Glutamatergic neuron (in vitro differentiated cells): ENCODE data around the gene EXPH5. TPM values are rescaled to one million over a fixed set of nuclear protein-coding genes. Genes with fewer than 3 reads are reported as not detected.
"Not testable (repeated sequence)": the region's sequence is repeated elsewhere in the genome, so short reads cannot be mapped to it uniquely, and the experiment has no call there.

Experiments
- DNase-seq: peaks from one replicate; pipeline ENCODE4 v3.0.0; 2022
- H3K27ac Mint-ChIP-seq: one replicate; pipeline ENCODE4 v1.8.0; 2020; ENCODE audit warnings: mild to moderate bottlenecking, mixed read lengths, inconsistent platforms; ENCODE audit not compliant: unreplicated experiment
- H3K27me3 Mint-ChIP-seq: one replicate; pipeline ENCODE4 v1.8.0; 2020; ENCODE audit warnings: mild to moderate bottlenecking, moderate library complexity, mixed read lengths, inconsistent platforms; ENCODE audit not compliant: unreplicated experiment
- H3K36me3 Mint-ChIP-seq: one replicate; pipeline ENCODE4 v1.8.0; 2020; ENCODE audit warnings: mild to moderate bottlenecking, mixed read lengths, inconsistent platforms; ENCODE audit not compliant: unreplicated experiment
- H3K4me1 Mint-ChIP-seq: one replicate; pipeline ENCODE4 v1.8.0; 2020; ENCODE audit warnings: mild to moderate bottlenecking, low read depth, mixed read lengths, inconsistent platforms; ENCODE audit not compliant: unreplicated experiment
- H3K4me3 Mint-ChIP-seq: one replicate; pipeline ENCODE4 v1.8.0; 2020; ENCODE audit warnings: mild to moderate bottlenecking, mixed read lengths, inconsistent platforms; ENCODE audit not compliant: unreplicated experiment
- H3K9me3 Mint-ChIP-seq: one replicate; pipeline ENCODE4 v1.8.0; 2020; ENCODE audit warnings: mild to moderate bottlenecking, moderate library complexity, mixed read lengths, inconsistent platforms; ENCODE audit not compliant: unreplicated experiment
- total RNA-seq: library from RNA; stranded (reverse); fragmentation: NEBNext Ultra II Directional; extraction: Animal tissue kit (Norgen Biotek cat#: 25700); gene quantifications from one replicate; pipeline ENCODE4 v1.2.1, GENCODE V29; 2021; ENCODE audit not compliant: unreplicated experiment
- TF ChIP-seq, protein P1 (sequence below): fragments of 200-600 bp; sonication (generic); IDR thresholded peaks from one replicate; pipeline ENCODE4 v1.5.0; 2021; ENCODE audit not compliant: partially characterized antibody, unreplicated experiment

EXPH5 gene
- total RNA-seq, 1 donor from 2014 or later = 0.44 TPM

DNA sequence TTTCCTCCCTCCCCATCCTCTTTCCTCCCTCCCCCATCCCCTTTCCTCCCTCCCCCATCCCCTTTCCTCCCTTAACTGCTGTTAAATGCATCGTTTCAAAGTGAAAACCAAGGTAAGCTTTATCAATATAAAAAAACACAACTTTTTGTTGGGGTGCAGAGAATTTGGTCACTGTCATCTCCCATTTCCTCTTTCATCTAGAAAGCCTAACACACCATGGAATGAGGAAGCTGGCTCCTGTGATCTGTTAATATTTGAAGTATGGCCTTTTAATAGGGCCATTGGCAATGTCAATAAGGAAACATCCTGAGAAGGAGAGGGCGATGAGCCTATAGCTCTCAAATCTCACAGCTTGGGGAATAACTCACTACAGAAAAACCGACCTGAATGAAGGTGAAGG, 7.0 kb downstream of the EXPH5 start:
- H3K9me3 Mint-ChIP-seq = no peaks in the 10 kb centered on the region
- H3K27me3 Mint-ChIP-seq = peaks cover 1% of the 10 kb centered on the region
- H3K36me3 Mint-ChIP-seq = no peaks in the 10 kb centered on the region
- TF ChIP-seq, protein P1, sequence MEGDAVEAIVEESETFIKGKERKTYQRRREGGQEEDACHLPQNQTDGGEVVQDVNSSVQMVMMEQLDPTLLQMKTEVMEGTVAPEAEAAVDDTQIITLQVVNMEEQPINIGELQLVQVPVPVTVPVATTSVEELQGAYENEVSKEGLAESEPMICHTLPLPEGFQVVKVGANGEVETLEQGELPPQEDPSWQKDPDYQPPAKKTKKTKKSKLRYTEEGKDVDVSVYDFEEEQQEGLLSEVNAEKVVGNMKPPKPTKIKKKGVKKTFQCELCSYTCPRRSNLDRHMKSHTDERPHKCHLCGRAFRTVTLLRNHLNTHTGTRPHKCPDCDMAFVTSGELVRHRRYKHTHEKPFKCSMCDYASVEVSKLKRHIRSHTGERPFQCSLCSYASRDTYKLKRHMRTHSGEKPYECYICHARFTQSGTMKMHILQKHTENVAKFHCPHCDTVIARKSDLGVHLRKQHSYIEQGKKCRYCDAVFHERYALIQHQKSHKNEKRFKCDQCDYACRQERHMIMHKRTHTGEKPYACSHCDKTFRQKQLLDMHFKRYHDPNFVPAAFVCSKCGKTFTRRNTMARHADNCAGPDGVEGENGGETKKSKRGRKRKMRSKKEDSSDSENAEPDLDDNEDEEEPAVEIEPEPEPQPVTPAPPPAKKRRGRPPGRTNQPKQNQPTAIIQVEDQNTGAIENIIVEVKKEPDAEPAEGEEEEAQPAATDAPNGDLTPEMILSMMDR = no peak
- DNase-seq = no peak
- H3K4me1 Mint-ChIP-seq = no peaks in the 10 kb centered on the region
- no peak overlapping the region for H3K27ac Mint-ChIP-seq
- H3K4me3 Mint-ChIP-seq = no peak overlapping the region

DNA sequence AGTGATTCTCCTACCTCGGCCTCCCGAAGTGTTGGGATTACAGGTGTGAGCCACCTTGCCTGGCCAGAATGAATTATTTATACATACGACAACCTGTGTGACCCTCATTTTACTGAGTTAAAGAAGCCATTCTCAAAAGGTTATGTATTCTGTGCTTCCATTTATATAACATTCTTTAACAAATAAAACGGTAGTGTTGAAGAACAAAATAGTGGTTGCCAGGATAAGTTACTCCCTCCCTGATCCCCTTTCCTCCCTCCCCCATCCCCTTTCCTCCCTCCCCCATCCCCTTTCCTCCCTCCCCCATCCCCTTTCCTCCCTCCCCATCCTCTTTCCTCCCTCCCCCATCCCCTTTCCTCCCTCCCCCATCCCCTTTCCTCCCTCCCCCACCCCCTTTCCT, 7.4 kb downstream of the EXPH5 start:
- H3K4me1 Mint-ChIP-seq, H3K27ac Mint-ChIP-seq, H3K9me3 Mint-ChIP-seq, H3K36me3 Mint-ChIP-seq, H3K4me3 Mint-ChIP-seq, H3K27me3 Mint-ChIP-seq, DNase-seq: not testable (repeated sequence)

DNA sequence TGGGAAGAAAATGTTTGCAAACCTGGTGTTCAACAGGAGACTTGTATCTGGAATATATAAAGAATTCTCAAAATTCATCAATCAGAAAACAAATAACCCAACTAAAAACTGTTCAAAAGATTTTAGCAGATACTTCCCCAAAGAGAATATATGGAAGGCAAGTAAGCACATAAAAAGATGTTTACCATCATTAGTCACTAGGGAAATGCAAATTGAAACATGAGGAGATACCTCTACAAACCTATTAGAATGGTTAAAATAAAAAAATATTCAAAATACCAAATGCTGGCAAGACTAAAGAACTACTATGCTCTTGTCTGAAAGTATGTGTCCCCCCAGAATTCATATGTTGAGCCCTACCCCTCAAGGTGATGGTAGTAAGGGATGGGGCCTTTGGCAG, 8.6 kb downstream of the EXPH5 start:
- no peak for DNase-seq
- H3K4me3 Mint-ChIP-seq = no peak overlapping the region
- H3K9me3 Mint-ChIP-seq = no peaks in the 10 kb centered on the region
- TF ChIP-seq, protein P1 = no peak
- no peaks in the 10 kb centered on the region for H3K4me1 Mint-ChIP-seq
- no peaks in the 10 kb centered on the region for H3K27me3 Mint-ChIP-seq
- no peak overlapping the region for H3K27ac Mint-ChIP-seq
- H3K36me3 Mint-ChIP-seq = no peaks in the 10 kb centered on the region

DNA sequence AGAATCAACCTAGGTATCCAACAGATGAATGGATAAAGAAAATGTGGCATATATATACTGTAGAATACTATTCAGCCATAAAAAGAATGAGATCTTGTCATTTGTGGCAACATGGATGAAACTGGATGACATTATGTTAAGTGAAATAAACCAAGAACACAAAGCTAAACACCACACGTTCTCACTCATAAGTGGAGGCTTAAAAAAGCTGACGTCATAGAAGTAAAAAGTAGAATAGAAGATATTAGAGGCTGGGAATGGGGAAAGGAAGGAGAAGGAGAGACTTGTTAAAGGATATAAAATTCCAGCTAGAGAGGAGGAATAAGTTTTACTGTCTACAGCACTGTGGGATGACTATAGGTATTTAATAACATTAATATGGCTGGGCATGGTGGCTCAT, 12.9 kb downstream of the EXPH5 start:
- Mint-ChIP-seq H3K27me3 (peaks cover 2% of the 10 kb centered on the region), H3K4me3 (no peak overlapping the region), H3K36me3 (no peaks in the 10 kb centered on the region), H3K27ac (no peak overlapping the region), H3K9me3 (peaks cover 1% of the 10 kb centered on the region), H3K4me1 (no peaks in the 10 kb centered on the region)
- TF ChIP-seq, protein P1 = no peak
- no peak for DNase-seq

DNA sequence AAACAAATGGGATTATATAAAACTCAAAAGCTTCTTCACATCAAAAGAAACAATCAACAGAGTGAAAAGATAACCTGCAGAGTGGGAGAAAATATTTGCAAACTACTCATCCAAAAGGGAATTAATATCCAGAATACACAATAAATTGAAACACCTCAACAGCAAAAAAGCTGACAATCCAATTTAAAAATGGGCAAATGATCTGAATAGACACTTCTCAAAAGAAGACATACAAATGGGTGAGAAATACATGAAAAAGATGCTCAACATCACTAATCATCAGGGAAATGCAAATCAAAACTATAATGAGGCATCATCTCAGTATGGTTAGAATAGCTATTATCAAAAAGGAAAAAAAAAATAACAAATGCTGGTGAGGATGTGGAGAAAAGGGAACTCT, 13.5 kb downstream of the EXPH5 start:
- H3K36me3 Mint-ChIP-seq = no peaks in the 10 kb centered on the region
- no peak overlapping the region for H3K27ac Mint-ChIP-seq
- TF ChIP-seq, protein P1 = no peak
- DNase-seq = no peak
- peaks cover 1% of the 10 kb centered on the region for H3K9me3 Mint-ChIP-seq
- H3K27me3 Mint-ChIP-seq = peaks cover 2% of the 10 kb centered on the region
- H3K4me1 Mint-ChIP-seq = no peaks in the 10 kb centered on the region
- H3K4me3 Mint-ChIP-seq = no peak overlapping the region

DNA sequence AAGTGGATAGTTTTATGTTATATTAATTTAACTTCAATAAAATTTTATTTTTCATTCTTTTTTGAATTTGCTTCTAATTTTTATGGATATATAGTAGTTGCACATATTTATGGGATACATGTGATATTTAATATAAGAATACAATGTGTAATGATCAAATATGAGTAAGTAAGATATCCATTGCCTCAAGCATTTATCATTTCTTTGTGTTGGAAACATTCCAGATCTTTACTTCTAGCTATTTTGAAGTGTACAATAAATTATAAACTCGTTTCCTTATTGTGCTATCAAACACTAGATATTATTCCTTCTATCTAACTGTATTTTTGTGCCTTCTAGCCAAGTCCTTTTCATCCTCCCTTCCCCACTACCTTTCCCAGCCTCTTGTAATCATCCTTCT, 17.0 kb downstream of the EXPH5 start:
- Mint-ChIP-seq H3K27me3 (peaks cover 2% of the 10 kb centered on the region), H3K36me3 (no peaks in the 10 kb centered on the region), H3K9me3 (peaks cover 2% of the 10 kb centered on the region), H3K4me1 (no peaks in the 10 kb centered on the region), H3K27ac (no peak overlapping the region), H3K4me3 (no peak overlapping the region)
- TF ChIP-seq, protein P1 = no peak
- DNase-seq = no peak
